DMS114 treated with DMSO at 0.1 percent for 48 hours (cell line): ENCODE results near the gene AIDA.
A peak's percentile ranks its signal among the peaks of the same experiment; 100 is the strongest.
"Not testable (repeated sequence)": the region's sequence is repeated elsewhere in the genome, so short reads cannot be mapped to it uniquely, and the experiment has no call there.

Experiments used
- DNase-seq: peaks from one replicate; lab custom pipeline; 2025; ENCODE audit not compliant: unreplicated experiment; lab: John Stamatoyannopoulos, UW

Gene AIDA

GRCh38 chr1:222713091-222713961 lies 1.0 kb upstream of the AIDA start:
- DNase-seq = peak; percentile 92

GRCh38 chr1:222711319-222712252 lies 705 bp downstream of the AIDA start:
- peak; percentile 30 for DNase-seq

GRCh38 chr1:222709700-222710153 lies 2.6 kb downstream of the AIDA start:
- DNase-seq = no peak

- DNase-seq = no peak
These were observed 5.5 kb downstream of the AIDA start for GRCh38 chr1:222706815-222707214.

- DNase-seq = no peak
These were observed 8.0 kb downstream of the AIDA start for GRCh38 chr1:222704260-222704659.

GRCh38 chr1:222702210-222702609 lies 10.1 kb downstream of the AIDA start:
- DNase-seq = no peak

- DNase-seq = no peak
These were observed 14.5 kb downstream of the AIDA start for GRCh38 chr1:222697826-222698225.

GRCh38 chr1:222697203-222697602 lies 15.1 kb downstream of the AIDA start:
- no peak for DNase-seq

GRCh38 chr1:222696741-222697140 lies 15.6 kb downstream of the AIDA start:
- DNase-seq = no peak

- no peak for DNase-seq
These were observed 17.4 kb downstream of the AIDA start for GRCh38 chr1:222694927-222695326.

GRCh38 chr1:222691016-222691415 lies 21.3 kb downstream of the AIDA start:
- no peak for DNase-seq

- DNase-seq = no peak
These were observed 32.2 kb downstream of the AIDA start for GRCh38 chr1:222680080-222680479.

GRCh38 chr1:222670110-222670509 lies 42.2 kb downstream of the AIDA start:
- no peak for DNase-seq

GRCh38 chr1:222669107-222669506 lies 43.2 kb downstream of the AIDA start:
- not testable (repeated sequence) for DNase-seq

GRCh38 chr1:222668184-222668583 lies 44.1 kb downstream of the AIDA start:
- DNase-seq = not testable (repeated sequence)

GRCh38 chr1:222665964-222666363 lies 46.3 kb downstream of the AIDA start:
- no peak for DNase-seq

GRCh38 chr1:222663431-222663934 lies 48.8 kb downstream of the AIDA start:
- DNase-seq = no peak

- DNase-seq = no peak
These were observed 54.4 kb downstream of the AIDA start for GRCh38 chr1:222657899-222658298.

- DNase-seq = no peak
These were observed 55.7 kb downstream of the AIDA start for GRCh38 chr1:222656391-222657155.

GRCh38 chr1:222654849-222655248 lies 57.4 kb downstream of the AIDA start:
- no peak for DNase-seq
